ENCODE results near the gene FAM3C. TPM values are rescaled to one million over a fixed set of nuclear protein-coding genes. Genes with fewer than 3 reads are reported as not detected.

Gene FAM3C
- total and polyA plus RNA-seq, 2 experiments from 2014 or later: 33.9 to 60.3 TPM

DNA sequence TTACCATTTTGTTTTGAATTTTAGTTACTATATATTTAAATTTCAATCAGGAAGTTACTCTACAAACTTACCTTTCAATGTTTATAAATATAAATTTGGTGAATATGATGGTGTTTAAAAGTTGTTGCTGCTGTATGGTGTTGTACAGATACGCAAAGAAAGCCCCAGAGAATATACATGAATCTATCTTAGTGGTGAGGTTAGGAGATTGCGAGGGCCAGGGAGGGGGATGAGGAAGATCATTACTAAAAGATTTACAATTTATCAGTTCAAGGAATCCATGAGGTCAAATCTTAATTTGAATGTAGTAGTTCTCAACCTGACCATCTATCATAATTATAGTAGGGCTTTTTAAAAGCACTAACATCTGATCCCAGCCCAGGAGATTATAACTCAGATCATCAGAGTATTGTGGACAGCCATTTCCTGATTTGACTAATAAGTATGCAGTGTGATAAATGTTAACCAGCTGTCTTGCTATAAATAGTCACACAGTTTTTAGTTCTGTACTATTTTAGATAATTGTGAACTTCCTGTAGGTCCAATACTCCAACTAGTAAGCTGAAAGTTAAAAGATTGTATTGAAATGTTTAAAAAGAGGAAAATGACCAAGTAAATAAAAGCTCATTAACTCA is 23.6 kb downstream of the FAM3C start:
- peaks cover 12% of the 10 kb centered on the region; the same call in 2 of the 3 replicates for H3K36me3 Mint-ChIP-seq (ENCODE audit: low read depth)
- peaks cover 7% of the 10 kb centered on the region; the same call in 2 of the 3 replicates for H3K4me1 Mint-ChIP-seq
- TF ChIP-seq EZH2phosphoT487 (IDR thresholded peaks at IDR 0.05; ENCODE audit: unreplicated experiment) (no peak), EZH2 (IDR thresholded peaks at IDR 0.05; ENCODE audit: low read depth, unreplicated experiment) (no peak), ZNF114 (CRISPR knock-in tag; IDR thresholded peaks at IDR 0.05) (no peak), ZNF462 (CRISPR knock-in tag; IDR thresholded peaks at IDR 0.05) (no peak), CREB1 (CRISPR knock-in tag; IDR thresholded peaks at IDR 0.05; ENCODE audit: low read depth) (no peak), REST (IDR thresholded peaks at IDR 0.05; ENCODE audit: unreplicated experiment) (no peak), POLR2AphosphoS5 (IDR thresholded peaks at IDR 0.05; ENCODE audit: low read depth) (no peak), ZNF331 (CRISPR knock-in tag; IDR thresholded peaks at IDR 0.05; ENCODE audit: low read depth) (no peak), STAT1 (IDR thresholded peaks at IDR 0.05; ENCODE audit: unreplicated experiment) (no peak), CTCF (conservative IDR thresholded peaks at IDR 0.05; ENCODE audit: low read depth in 2 of 2) (no peak), NANOG (IDR thresholded peaks at IDR 0.05; ENCODE audit: borderline replicate concordance) (no peak), JUNB (IDR thresholded peaks at IDR 0.05; ENCODE audit: unreplicated experiment) (no peak), ETS1 (IDR thresholded peaks at IDR 0.05) (no peak)
- DNase-seq (ENCODE audit: low spot score) (no peak), ATAC-seq (no peak)
- peaks cover 2% of the 10 kb centered on the region; the same call in 1 of the 2 replicates for H3K4me1 ChIP-seq (ENCODE audit: insufficient read depth)
- no peak overlapping the region for H3K27ac Mint-ChIP-seq
- H2AFZ ChIP-seq: no peak overlapping the region
- no peaks in the 10 kb centered on the region for H3K27me3 Mint-ChIP-seq (ENCODE audit: insufficient read depth, low read depth, poor library complexity)
- no peak overlapping the region for H3K4me2 ChIP-seq
- H3K9me3 Mint-ChIP-seq: no peaks in the 10 kb centered on the region
- H4K20me1 ChIP-seq (replicated peaks; ENCODE audit: insufficient read depth): no peaks in the 10 kb centered on the region
- H3K36me3 ChIP-seq (ENCODE audit: insufficient read depth): no peaks in the 10 kb centered on the region; the same call in 1 of the 2 replicates
- H3F3A ChIP-seq (replicated peaks; ENCODE audit: low read depth): no peaks in the 10 kb centered on the region
- no peaks in the 10 kb centered on the region for H3K79me2 ChIP-seq (replicated peaks; ENCODE audit: insufficient read depth)
- H3K9me2 ChIP-seq (ENCODE audit: insufficient read depth): no peaks in the 10 kb centered on the region
- no peak overlapping the region for H3K4me3 Mint-ChIP-seq
- no peak overlapping the region for H3K27ac ChIP-seq (ENCODE audit: low read depth)
- H3K4me3 ChIP-seq: no peak overlapping the region
- no peaks in the 10 kb centered on the region for H3K27me3 ChIP-seq (ENCODE audit: insufficient read depth)

All from GM23338 (cell line).